Astrocyte of the cerebellum (primary cell): ENCODE data around the gene ZNF248.

Experiments
- DNase-seq: peaks from one replicate; pipeline ENCODE4 v3.0.0-alpha.2; 2011; ENCODE audit warnings: low read depth
- H3K4me3 ChIP-seq: 2 replicates; pipeline ENCODE4 v1.5.1; 2011; ENCODE audit warnings: mild to moderate bottlenecking, low read depth, low read length, moderate library complexity
- in situ Hi-C: cut with HindIII; loops from 2 replicates; pipeline ENCODE4 v1.10.0; 2017; ENCODE audit warnings: low sequenced_read_pairs
- TF ChIP-seq, protein P1 (sequence below): IDR thresholded peaks from 2 replicates; pipeline ENCODE4 v1.5.1; 2012; ENCODE audit warnings: low read length, low read depth, moderate library complexity, mild to moderate bottlenecking; ENCODE audit errors: missing control alignments

ZNF248 gene

DNA sequence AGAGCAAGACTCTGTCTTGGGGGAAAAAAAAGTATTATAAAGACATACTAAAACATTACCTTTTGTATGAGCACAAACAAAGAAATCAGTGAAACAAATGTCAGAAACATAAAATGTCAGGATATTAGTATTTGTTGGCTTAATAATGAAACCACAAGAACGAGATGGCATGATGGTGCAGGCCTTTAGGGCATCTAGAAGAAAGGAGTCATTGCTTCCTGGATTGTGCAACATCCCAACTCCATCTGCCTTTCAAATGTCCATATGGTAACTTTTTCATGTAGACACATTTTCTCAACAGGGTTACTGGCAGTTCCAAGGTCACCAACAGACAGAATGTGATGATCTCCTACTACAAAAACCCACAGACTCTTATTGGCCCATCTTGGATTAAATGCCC is 96.6 kb downstream of the ZNF248 start:
- DNase-seq, result no peak
- in situ Hi-C loops, result no loop called here

DNA sequence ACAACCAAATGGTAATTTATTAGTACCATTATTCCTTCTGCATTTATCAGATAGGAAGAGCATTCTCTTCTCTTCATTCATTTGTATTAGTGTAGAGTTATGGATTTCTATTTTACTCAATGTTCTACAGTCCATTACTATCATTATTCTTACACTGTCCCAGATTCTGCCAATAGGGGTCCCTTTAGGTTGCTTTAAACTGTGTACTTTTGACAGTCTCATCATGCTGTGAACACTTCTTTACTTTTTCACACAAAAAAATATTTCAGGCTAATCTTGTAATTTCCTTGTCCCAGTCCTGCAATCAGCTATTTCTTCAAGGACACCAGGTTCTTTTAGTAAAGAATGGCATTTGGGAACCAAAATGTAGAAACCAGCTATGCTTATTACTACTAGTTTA is 99.3 kb downstream of the ZNF248 start:
- in situ Hi-C loops, result no loop called here
- H3K4me3 ChIP-seq, result no peak overlapping the region
- TF ChIP-seq, protein P1, sequence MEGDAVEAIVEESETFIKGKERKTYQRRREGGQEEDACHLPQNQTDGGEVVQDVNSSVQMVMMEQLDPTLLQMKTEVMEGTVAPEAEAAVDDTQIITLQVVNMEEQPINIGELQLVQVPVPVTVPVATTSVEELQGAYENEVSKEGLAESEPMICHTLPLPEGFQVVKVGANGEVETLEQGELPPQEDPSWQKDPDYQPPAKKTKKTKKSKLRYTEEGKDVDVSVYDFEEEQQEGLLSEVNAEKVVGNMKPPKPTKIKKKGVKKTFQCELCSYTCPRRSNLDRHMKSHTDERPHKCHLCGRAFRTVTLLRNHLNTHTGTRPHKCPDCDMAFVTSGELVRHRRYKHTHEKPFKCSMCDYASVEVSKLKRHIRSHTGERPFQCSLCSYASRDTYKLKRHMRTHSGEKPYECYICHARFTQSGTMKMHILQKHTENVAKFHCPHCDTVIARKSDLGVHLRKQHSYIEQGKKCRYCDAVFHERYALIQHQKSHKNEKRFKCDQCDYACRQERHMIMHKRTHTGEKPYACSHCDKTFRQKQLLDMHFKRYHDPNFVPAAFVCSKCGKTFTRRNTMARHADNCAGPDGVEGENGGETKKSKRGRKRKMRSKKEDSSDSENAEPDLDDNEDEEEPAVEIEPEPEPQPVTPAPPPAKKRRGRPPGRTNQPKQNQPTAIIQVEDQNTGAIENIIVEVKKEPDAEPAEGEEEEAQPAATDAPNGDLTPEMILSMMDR, result no peak
- no peak for DNase-seq

More for the DNA sequence above, 96.6 kb downstream of the ZNF248 start:
- H3K4me3 ChIP-seq, result no peak overlapping the region
- TF ChIP-seq, protein P1, result no peak

DNA sequence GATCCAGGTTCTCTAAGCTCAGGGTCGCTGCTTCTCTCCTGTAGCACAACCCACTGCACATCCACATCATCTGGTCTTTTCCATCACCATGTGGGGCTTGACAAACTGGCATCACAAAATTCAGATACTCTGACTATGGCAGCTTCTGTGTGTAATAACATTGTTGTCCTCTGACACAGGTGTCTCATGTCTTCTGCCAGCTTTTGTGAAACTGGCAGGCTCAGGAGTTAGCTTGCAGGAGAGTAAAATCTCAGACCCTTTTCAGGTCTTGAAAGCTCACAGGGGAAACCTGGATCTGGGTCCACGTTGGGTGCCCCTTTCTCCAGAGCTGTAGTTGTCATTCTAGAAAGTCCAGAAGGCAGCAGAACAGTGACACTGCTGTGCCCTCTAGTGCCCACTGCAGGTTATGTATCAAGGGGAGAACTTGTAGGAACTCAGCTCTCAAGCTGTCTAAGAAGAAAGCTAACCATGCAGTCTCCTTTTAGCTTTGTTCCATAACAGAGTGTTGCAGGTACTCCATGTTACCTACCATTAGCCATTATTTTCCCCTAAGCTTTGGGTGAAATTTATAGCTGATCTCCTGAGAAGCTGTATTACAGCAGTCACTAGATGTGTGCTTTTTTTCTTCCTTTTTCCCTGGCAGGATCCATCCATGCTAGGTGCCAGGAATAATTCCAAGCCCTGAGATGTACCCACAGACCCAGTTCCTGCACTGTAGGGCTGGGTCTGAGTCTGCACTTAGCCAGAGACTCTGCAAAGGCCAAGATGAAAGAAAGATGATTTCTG is 102.7 kb downstream of the ZNF248 start:
- TF ChIP-seq, protein P1, result no peak
- in situ Hi-C loops, result no loop called here
- DNase-seq, result no peak
- no peak overlapping the region for H3K4me3 ChIP-seq

DNA sequence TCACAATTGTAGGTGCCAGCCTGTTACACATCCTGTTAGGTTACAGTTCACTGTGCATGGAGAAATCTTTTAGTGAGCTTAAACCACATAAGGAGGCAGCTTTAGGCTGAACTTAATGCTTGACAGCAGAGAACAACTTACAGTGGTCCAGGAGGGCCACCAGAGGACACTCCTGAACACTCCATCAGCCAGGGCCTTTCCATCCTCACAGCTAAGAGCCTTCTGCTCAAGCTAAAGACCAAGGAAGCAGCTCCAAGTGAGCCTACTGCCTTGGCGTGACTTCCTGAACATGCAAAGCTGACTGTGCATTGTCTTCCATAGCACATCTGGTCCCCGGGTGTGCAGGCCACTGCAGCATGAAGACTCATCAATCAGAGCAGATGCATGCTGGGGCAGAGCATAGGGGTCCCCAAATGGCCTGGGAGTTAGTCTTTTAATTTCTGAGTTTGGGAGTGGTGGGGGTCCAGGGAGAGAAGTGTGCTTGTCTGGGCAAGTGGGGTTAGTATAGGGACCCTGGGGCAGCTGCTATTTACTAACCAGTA is 105.0 kb downstream of the ZNF248 start:
- in situ Hi-C loops, result no loop called here
- TF ChIP-seq, protein P1, result no peak

DNA sequence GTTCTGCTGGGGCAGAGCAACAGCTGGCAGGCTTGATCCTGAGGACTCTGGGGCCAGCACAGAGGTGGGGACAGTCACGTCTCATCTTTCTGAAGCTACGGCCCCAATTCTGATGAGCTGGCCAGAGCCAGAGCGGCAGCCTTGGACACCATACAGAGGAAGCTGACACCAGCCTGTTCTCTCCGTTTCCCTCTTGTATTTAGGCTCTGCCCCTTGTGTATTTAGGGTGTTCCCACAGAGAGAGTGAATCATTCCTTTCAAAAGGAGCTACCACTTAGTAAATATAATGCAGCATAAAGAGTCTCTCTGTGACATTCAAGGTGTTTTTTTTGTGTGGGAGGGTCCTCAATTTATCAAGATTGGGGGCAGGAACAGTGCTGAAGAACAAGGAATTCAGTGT is 109.2 kb downstream of the ZNF248 start:
- TF ChIP-seq, protein P1, result no peak
- no peak overlapping the region for H3K4me3 ChIP-seq
- in situ Hi-C loops, result no loop called here
- no peak for DNase-seq

More for the DNA sequence above, 105.0 kb downstream of the ZNF248 start:
- H3K4me3 ChIP-seq, result no peak overlapping the region
- DNase-seq, result no peak

DNA sequence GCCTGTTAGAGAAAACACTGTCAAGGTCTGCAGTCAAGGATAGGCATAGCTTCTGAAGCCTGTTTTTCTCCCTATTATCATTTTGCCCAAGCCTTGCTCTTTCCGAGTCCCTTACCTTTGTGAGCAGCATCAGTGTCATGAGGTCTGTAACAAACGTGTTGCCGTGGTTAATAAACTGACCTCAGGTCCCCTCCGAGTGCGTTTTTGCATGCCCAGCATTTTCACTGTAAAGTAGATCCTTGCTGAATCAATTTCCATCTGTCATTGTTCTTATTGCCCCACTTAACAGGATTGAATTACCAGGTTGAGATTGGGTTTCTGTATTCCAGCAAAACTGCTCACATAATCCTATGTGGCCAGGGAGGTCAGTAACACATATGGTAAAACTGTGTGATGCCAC is 110.3 kb downstream of the ZNF248 start:
- in situ Hi-C loops, result no loop called here
- DNase-seq, result no peak
- H3K4me3 ChIP-seq, result no peak overlapping the region
- TF ChIP-seq, protein P1, result no peak
